Keratinocyte (primary cell): ENCODE results near the gene ARMH3. TPM values are rescaled to one million over a fixed set of nuclear protein-coding genes. Genes with fewer than 3 reads are reported as not detected.
"Not testable (repeated sequence)": the region's sequence is repeated elsewhere in the genome, so short reads cannot be mapped to it uniquely, and the experiment has no call there.

ENCODE experiments used
- DNase-seq: peaks from one replicate; pipeline ENCODE4 v3.0.0-alpha.2; 2011; ENCODE audit warnings: low read depth, missing footprints, low spot score
- FAIRE-seq: peaks from 2 replicates; lab custom pipeline; 2011; peaks lifted over from hg19 to GRCh38; lab: Jason Lieb, UNC
- H2AFZ ChIP-seq: 2 replicates; pipeline ENCODE4 v1.6.0; 2012; ENCODE audit warnings: low read length, control low read depth, inconsistent platforms; ENCODE audit not compliant: control insufficient read depth
- H3K27ac ChIP-seq: 2 replicates; pipeline ENCODE4 v1.5.1; 2011; ENCODE audit warnings: low read length; ENCODE audit not compliant: control insufficient read depth, insufficient read depth
- H3K27me3 ChIP-seq: 3 replicates; pipeline ENCODE4 v1.6.0; 2011; ENCODE audit warnings: low read length; ENCODE audit not compliant: control insufficient read depth, insufficient read depth; ENCODE audit errors: extremely low read depth
- H3K36me3 ChIP-seq, 2 experiments: 2 replicates in 1 of 2; 3 replicates in 1 of 2; pipeline ENCODE4 v1.5.1; 2011; ENCODE audit warnings: low read length in 2 of 2, mild to moderate bottlenecking in 1 of 2; ENCODE audit not compliant: control insufficient read depth in 2 of 2, insufficient read depth in 2 of 2; ENCODE audit errors: extremely low read depth in 1 of 2
- H3K4me1 ChIP-seq: 3 replicates; pipeline ENCODE4 v1.5.1; 2011; ENCODE audit warnings: low read length; ENCODE audit not compliant: control insufficient read depth, insufficient read depth; ENCODE audit errors: extremely low read depth
- H3K4me2 ChIP-seq: 3 replicates; pipeline ENCODE4 v1.6.0; 2011; ENCODE audit warnings: low read depth, low read length; ENCODE audit not compliant: control insufficient read depth, insufficient read depth; ENCODE audit errors: extremely low read depth
- H3K4me3 ChIP-seq, 3 experiments: fragments of 200-600 bp in 1 of 3; sonication (generic) in 1 of 3; 2 replicates in 2 of 3; 3 replicates in 1 of 3; pipeline ENCODE4 v1.5.1; 2011 to 2016; ENCODE audit warnings: low read length in 3 of 3, mild to moderate bottlenecking in 3 of 3, control low read depth in 2 of 3, inconsistent platforms in 1 of 3, low read depth in 1 of 3, mixed read lengths in 1 of 3, mixed run types in 1 of 3, moderate library complexity in 1 of 3; ENCODE audit not compliant: control insufficient read depth in 2 of 3, insufficient read depth in 2 of 3; ENCODE audit errors: extremely low read depth in 1 of 3
- H3K79me2 ChIP-seq: 2 replicates; pipeline ENCODE4 v1.6.0; 2012; ENCODE audit warnings: low read length; ENCODE audit not compliant: control insufficient read depth, insufficient read depth
- H3K9ac ChIP-seq: 3 replicates; pipeline ENCODE4 v1.6.0; 2011; ENCODE audit warnings: low read length; ENCODE audit not compliant: control insufficient read depth, insufficient read depth; ENCODE audit errors: extremely low read depth
- H3K9me1 ChIP-seq: 3 replicates; pipeline ENCODE4 v1.6.0; 2011; ENCODE audit warnings: low read length; ENCODE audit not compliant: control insufficient read depth, insufficient read depth; ENCODE audit errors: extremely low read depth
- H3K9me3 ChIP-seq: 2 replicates; pipeline ENCODE4 v1.5.1; 2012; ENCODE audit warnings: low read depth, low read length; ENCODE audit not compliant: control insufficient read depth
- H4K20me1 ChIP-seq: 3 replicates; pipeline ENCODE4 v1.6.0; 2011; ENCODE audit warnings: low read length; ENCODE audit not compliant: control insufficient read depth, insufficient read depth; ENCODE audit errors: extremely low read depth
- CTCF ChIP-seq, 3 experiments: IDR thresholded peaks in 1 of 3; conservative IDR thresholded peaks in 1 of 3; optimal IDR thresholded peaks in 1 of 3; 2 replicates in 2 of 3; 3 replicates in 1 of 3; pipeline versions ENCODE3 to v1.5.1; 2011; ENCODE audit warnings: low read length in 3 of 3, mild to moderate bottlenecking in 3 of 3, moderate library complexity in 2 of 3, control low read depth in 1 of 3, inconsistent platforms in 1 of 3; ENCODE audit not compliant: insufficient read depth in 2 of 3; ENCODE audit errors: extremely low read depth in 1 of 3
- EZH2 ChIP-seq: IDR thresholded peaks from one replicate; pipeline ENCODE4 v1.6.1; 2012; ENCODE audit warnings: inconsistent platforms, mild to moderate bottlenecking, low read length, moderate library complexity
- dilution Hi-C: fragments of 300-500 bp; cut with MboI; formaldehyde crosslinking; loops from one replicate; pipeline ENCODE4 v1.7.0; 2020; ENCODE audit warnings: low sequenced_read_pairs; ENCODE audit not compliant: extremely low pct_ligation_motif_present
- polyA plus RNA-seq, 5 experiments: library from polyadenylated mRNA; depleted of rRNA in 3 of 5; stranded (reverse) in 3 of 5; stranded (forward) in 1 of 5; unstranded in 1 of 5; fragments of >200 nt; gene quantifications; 1 replicate in 1 of 5; 2 replicates in 3 of 5; 3 replicates in 1 of 5; pipeline versions ENCODE4 v1.2.1 to v1.2.3, GENCODE V29; 2011 to 2012; ENCODE audit warnings: missing spikeins in 2 of 5, low read depth in 1 of 5, low replicate concordance in 1 of 5

ARMH3 gene
- polyA plus RNA-seq, 1 donor (not counting 4 experiments of a cell fraction or from before 2014, with no cell fraction given): 25.3 TPM

DNA sequence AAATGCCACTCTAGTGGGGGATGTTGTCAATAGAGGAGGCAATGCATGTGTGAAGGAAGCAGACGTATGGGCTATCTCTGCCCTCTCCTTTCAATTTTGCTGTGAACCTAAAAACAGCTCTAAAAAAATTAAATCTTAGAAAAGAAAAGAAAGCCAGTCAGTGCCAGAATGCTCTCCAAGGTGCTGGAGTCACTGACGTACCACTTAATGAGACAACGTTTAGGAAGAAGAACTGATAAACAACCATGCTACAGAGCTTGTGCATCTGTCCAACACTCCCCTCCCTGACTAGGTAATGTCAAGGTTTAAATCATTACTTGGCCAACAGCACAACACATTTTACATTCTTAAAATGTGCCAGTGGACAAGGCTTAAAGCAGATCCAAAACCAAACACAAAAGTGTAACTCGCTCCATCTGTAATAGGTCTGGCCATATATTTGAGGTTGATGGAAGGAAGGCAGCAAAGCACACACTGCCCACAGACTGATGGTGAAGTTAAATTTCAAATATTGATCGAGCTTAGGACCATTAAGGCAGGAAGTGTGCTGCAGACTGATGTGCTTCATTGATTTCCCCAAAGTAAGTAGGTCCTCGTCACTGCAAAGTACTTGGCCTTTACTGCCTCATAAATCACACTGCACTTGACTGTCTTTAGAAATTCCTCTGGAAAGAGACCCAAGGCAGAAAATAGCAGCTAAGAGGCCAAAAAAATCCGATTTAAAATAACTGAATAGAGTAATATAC, 15.5 kb downstream of the ARMH3 start:
- H3K27me3 ChIP-seq: no peaks in the 10 kb centered on the region

GRCh38 chr10:102038410-102038809, 17.6 kb downstream of the ARMH3 start:
- TF ChIP-seq EZH2: no peak
- TF ChIP-seq CTCF (optimal IDR thresholded peaks at IDR 0.05 in 1 of 3, IDR thresholded peaks at IDR 0.05 in 1 of 3, conservative IDR thresholded peaks at IDR 0.05 in 1 of 3; ENCODE audit: extremely low read depth in 1 of 3, insufficient read depth in 2 of 3, low read length in 3 of 3): no peak
- H4K20me1 ChIP-seq: no peaks in the 10 kb centered on the region
- no peak for FAIRE-seq
- H3K9me1 ChIP-seq: no peaks in the 10 kb centered on the region
- no peaks in the 10 kb centered on the region for H3K9me3 ChIP-seq
- no peak overlapping the region for H3K4me3 ChIP-seq
- no peaks in the 10 kb centered on the region for H3K4me1 ChIP-seq
- H3K27ac ChIP-seq: no peak overlapping the region
- DNase-seq: no peak
- H3K27me3 ChIP-seq: no peaks in the 10 kb centered on the region
- peaks cover 12% of the 10 kb centered on the region for H3K79me2 ChIP-seq
- no peak overlapping the region for H3K9ac ChIP-seq
- peaks cover 0 to 4% of the 10 kb centered on the region in 2 experiments for H3K36me3 ChIP-seq
- dilution Hi-C loops: no loop called here
- H2AFZ ChIP-seq: no peak overlapping the region
- no peak overlapping the region for H3K4me2 ChIP-seq

More for the DNA sequence above, 15.5 kb downstream of the ARMH3 start:
- no peak overlapping the region for H3K27ac ChIP-seq
- dilution Hi-C loops: no loop called here
- H3K9ac ChIP-seq: no peak overlapping the region
- no peak for FAIRE-seq
- DNase-seq: no peak
- H4K20me1 ChIP-seq: no peaks in the 10 kb centered on the region
- no peaks in the 10 kb centered on the region for H3K4me1 ChIP-seq
- peaks cover 26% of the 10 kb centered on the region for H3K79me2 ChIP-seq
- H3K9me1 ChIP-seq: no peaks in the 10 kb centered on the region
- no peak overlapping the region for H2AFZ ChIP-seq
- H3K9me3 ChIP-seq: no peaks in the 10 kb centered on the region
- no peak overlapping the region for H3K4me3 ChIP-seq
- H3K36me3 ChIP-seq: peaks cover 0 to 2% of the 10 kb centered on the region in 2 experiments
- no peak overlapping the region for H3K4me2 ChIP-seq
- TF ChIP-seq CTCF (optimal IDR thresholded peaks at IDR 0.05 in 1 of 3, IDR thresholded peaks at IDR 0.05 in 1 of 3, conservative IDR thresholded peaks at IDR 0.05 in 1 of 3; ENCODE audit: extremely low read depth in 1 of 3, insufficient read depth in 2 of 3, low read length in 3 of 3) (no peak), EZH2 (no peak)

- H3K36me3 ChIP-seq, H3K27ac ChIP-seq, H3K9ac ChIP-seq, H3K9me1 ChIP-seq, H4K20me1 ChIP-seq, H3K79me2 ChIP-seq, FAIRE-seq, H3K9me3 ChIP-seq, DNase-seq, H3K27me3 ChIP-seq, dilution Hi-C loops, H3K4me1 ChIP-seq, H3K4me3 ChIP-seq, H3K4me2 ChIP-seq, H2AFZ ChIP-seq: not testable (repeated sequence)
Observed at GRCh38 chr10:102035807-102036206, 20.2 kb downstream of the ARMH3 start.
